Measurements from ENCODE around the gene ATCAY.

- TF ChIP-seq CTCF (IDR thresholded peaks at IDR 0.05; ENCODE audit: insufficient read depth, low read length) (no peak), REST (IDR thresholded peaks at IDR 0.05; ENCODE audit: insufficient replicate concordance, low read depth) (no peak), POLR2AphosphoS5 (IDR thresholded peaks at IDR 0.05; ENCODE audit: low read depth) (no peak), SPI1 (IDR thresholded peaks at IDR 0.05; ENCODE audit: borderline replicate concordance, low read depth) (no peak)
Measured at GRCh38 chr19:3970313-3970807, 89.9 kb downstream of the ATCAY start.

Data from HL-60 (cell line).